GM19025 (cell line): ENCODE data around the gene SORCS3.

ENCODE experiments used
- ATAC-seq: cut with Tn5 transposase; IDR thresholded peaks from one replicate; pipeline ENCODE4 v1.9.1; 2021; ENCODE audit warnings: mild to moderate bottlenecking, low read depth, moderate library complexity; ENCODE audit not compliant: unreplicated experiment

Gene SORCS3

DNA sequence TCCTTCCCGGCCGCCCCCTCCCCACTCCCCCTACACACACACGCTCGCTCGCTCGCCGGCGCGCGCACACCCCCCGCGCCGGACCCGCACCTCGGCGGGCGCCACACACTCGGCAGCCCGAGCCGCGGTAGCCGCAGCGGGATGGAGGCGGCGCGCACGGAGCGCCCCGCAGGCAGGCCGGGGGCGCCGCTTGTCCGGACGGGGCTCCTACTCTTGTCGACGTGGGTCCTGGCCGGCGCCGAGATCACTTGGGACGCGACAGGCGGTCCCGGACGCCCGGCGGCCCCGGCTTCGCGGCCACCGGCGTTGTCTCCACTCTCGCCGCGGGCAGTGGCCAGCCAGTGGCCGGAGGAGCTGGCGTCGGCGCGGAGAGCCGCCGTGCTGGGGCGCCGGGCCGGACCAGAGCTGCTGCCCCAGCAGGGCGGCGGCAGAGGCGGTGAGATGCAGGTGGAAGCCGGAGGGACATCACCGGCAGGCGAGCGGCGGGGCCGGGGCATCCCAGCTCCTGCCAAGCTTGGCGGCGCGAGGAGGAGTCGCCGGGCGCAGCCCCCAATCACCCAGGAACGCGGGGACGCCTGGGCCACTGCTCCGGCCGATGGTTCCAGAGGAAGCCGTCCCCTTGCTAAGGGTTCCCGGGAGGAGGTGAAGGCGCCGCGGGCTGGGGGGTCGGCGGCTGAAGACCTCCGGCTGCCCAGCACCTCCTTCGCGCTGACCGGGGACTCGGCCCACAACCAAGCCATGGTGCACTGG lies at the start of gene SORCS3:
Gene SORCS3 (plus strand): TSS at position 104 of the 750 bp plus-strand sequence.
- no peak for ATAC-seq

DNA sequence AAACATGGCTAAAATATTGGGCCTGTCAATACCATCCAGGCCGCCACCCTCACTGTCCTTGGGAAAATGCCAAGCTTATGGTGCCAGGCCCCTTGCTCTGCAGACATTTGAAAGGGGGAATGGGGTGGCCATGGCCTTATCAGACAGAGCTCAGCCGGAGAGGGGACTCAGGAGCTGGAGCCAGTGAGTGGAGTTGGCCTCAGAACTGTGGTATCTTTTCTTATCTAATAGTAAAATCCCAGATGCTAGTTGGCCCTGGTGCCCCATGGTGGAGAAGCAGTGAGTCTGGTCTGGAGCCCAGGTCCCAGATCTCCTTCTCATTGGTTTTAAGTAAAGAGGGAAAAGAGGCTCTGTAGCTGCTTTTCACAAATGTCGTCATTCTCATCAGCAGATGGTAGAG lies 49.6 kb upstream of the SORCS3 start:
- no peak for ATAC-seq

DNA sequence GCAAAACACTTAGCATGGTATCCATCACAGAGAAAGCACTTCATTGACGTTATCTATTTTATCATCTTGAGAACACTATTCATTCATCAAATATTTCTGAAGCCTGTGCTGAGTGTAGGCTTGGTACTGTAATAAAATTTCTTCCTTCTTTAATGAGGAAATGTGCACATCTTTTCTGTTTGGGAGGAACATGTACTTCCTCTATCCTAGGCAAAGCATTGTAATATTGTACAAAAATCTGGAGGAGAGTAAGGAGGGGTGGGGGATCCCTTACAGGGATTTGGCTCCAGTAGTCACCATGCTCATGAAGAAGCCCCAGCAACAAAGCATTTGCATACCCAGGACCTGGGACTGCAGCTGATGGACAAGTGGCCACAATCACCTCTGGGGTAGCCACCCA lies 39.9 kb upstream of the SORCS3 start:
- ATAC-seq, result no peak

DNA sequence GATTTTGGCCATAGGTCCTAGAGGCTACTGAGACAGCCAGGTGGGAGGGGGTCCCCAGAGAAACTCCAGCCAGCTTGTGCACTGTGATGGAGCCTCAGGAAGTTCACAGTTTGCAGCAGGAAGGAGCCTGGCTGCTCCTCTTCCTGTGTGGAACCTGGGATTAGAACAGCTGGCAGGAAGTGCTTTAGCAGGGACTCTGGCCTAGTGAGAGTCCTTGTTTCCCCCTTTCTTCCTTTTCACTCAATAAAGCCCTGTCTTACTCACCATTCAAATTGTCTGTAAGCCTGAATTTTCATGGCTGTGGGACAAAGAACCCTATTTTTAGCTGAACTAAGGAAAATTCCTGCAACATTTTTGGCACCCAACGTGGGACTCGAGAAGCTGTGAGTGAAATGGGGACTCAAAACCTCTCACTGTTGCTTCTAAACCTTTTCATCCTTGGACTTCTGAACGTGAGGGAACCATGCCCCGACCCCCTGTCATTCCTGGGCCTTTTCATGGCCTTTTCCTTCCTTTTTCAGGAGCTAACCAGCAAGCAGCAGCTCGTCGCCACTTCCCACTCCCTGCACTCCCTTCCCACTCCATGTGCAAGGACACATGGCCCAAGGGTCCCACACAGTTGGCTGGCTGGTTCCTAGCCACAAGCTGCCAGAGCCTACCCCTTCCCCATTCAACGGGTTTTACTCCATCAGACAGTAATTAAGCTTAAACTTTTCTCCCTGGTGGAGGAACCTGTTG lies 32.8 kb upstream of the SORCS3 start:
- ATAC-seq, result no peak

DNA sequence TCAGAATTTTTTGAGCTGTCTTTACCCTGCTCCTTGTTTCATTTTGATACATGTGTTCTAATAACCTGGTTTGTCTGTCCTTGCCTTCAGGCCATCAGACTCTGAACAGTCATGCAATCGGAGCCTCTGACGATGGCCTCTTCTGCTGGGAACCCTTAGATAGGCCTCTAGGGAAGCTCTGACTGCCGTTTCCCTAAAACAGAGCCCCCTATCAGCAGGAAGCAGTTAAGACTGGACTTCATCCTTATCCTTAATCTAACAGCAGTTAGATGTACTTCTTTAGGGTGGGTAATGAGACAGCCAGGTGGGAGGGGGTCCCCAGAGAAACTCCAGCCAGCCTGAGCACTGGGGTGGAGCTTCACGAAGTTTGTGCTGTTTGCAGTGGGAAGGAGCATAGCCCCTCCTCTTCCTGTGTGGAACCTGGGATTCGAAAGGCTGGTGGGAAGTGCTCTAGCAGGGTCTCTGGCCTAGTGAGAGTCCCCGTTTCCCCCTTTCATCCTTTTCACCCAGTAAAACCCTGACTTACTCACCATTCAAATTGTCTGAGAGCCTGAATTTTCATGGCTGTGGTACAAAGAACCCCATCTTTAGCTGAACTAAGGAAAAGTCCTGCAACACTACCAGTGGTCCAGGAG lies 28.4 kb upstream of the SORCS3 start:
- ATAC-seq, result no peak

DNA sequence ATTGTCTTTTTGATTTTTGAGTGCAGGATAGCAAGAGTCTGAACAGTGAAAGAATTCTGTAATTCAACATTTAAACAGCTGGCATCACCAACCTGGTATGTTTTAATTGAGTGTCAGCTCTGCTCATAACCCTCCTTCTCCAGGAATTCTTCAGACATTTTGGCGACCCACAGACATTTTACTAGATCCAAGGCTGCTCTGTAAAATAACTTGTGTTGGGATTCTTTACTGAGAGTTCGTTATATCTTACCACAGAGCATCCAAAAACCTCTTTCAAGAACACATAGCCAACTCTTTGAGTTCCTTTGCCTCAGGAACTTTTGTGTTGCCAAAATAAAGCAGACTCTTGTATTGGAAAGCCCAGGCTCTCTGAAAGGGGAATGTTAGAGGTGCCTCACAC lies 27.7 kb upstream of the SORCS3 start:
- no peak for ATAC-seq

DNA sequence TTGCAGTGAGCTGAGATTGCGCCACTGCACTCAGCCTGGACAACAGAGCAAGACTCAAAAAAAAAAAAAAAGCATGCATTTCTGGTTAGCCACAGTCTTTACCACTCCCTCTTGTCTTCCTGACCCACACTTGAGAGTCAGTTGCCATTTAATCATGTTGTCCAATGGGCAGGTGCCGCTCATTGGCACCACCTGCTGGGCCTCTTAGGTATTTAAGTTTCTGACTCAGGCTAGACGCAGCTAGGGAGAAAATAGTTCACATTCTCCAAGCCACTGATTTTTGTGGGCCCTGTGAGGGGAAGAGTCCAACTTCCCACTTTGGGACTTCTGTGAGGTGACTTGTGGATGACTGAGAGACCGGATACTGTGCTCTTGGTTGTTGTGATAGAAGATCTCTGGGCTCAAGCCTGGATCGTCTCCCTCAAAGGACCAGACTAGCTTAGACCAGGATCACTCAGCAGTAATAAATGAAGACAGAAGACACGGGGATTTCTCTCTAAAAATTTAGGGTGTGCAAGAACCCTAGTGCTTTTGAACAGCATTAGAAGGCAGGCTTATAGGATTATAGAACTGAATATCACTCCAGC lies 26.8 kb upstream of the SORCS3 start:
- no peak for ATAC-seq

DNA sequence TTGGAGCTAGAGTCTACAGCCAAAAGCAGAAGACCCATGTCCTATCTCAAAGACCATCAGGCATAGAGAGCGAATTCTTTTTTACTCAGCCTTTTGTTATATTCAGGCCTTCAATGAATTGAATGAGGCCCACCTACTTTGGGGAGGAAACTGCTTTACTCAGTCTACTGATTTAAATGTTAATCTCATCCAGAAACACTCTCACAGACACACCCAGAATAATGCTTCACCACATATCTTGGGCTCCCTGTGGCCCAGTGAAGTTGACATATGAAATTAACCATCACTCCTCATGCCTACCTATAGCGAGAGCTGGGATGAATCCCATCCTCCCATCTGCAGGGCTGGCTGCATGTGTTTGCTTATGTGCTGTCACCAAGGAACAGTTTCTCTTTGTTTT lies 26.0 kb upstream of the SORCS3 start:
- no peak for ATAC-seq

DNA sequence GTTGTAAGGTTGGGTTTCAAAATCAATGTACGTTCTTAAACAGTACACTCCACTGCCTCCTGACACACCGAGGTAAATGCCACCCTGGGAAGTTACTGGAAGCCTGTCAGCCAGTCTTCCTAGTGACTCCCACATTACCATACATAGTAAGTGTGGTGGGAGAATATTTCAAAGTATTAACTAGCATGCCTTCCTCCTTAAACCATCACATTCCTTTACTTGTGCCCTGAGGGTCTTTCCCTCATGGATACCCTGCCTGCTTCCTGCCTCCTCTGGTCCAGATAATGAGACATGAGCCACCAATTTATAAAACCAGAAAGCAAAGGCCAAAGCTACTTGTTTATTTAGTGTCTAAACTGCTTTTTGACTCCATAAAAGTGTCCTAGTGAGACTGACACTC lies 23.3 kb upstream of the SORCS3 start:
- ATAC-seq, result no peak

DNA sequence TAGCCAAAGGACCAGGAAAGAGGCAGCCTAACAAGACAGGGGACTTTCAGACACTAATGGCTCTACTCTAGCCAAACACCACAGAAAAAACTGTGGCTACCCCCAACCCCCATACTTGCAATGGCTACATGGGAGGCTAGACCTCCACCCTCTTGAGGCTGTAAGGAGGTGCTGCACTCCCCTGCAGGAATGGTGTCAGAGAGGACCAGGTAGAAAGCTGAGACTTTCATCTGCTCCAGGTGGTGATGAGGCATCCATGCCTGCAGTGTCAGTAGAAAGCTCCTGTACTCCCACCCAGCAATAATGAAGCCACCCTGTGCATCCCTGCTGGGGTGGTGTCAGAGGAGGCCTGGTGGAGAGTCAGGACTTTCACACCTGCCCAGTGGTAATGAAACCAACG lies 18.9 kb upstream of the SORCS3 start:
- ATAC-seq, result no peak

DNA sequence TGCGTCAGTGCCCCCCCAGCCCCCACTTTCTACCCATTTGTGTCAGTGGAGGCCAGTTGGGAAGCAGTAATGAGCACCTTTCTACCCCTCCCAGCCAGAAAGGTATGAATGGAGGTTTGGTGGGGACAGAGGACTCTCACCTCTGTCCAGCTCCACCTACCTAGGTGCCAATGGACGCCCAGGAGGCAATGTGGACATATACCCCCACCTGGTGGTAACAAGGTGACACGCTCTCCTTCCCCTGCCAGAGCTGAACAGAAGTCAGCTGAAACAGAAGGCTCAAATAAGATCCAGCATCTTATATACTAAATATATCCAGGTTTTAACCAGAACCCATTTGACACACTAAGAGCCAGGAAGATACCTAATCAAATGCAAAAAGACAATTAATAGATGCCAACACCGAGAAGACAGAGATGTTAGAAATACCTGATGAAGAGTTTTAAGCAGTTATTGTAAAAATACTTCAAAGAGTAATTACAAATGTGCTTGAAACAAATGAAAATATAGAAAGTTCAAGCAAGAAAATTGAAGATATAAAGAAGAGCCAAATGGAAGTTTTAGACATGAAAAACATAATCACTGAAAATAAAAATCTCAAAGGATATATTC lies 18.4 kb upstream of the SORCS3 start:
- no peak for ATAC-seq

DNA sequence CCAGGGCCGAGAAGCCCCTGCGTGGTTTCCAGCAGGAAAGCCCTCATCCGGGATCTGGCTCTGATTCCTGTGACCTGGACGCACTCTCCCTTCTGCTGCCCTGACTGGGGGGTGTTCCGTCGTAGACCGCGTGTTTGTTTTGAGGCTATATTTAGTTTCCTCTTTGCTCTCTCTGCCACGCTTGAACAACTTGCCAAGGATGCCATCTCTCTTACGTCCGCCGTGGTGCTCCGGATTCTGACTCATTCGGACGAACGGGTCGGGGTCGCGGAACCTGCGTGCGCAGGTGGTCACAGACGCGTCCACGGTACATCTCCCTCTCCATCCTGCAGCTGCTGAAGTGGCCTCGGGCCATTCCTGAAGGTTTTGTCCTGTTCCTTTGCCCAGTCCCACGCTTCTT lies 10.4 kb upstream of the SORCS3 start:
- no peak for ATAC-seq

DNA sequence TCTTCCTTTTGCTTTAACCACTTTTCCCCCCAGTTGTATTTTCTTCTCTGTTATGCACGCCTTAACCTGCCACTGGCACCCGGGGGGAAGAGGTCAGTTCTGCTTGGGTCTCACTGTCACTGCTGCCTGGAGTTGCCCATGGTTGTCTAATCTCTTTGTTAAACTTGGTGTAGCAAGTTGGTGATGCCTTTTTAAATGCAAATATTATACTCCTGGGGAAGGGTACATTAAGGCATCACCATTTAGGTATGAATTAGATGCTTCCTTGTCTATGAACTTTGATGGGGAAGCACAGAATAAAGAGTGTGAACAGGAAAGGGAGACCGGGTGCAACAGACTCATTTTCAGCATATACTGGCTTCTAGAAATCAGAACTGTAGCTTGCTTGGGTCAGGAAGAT lies 9.1 kb upstream of the SORCS3 start:
- ATAC-seq, result no peak

DNA sequence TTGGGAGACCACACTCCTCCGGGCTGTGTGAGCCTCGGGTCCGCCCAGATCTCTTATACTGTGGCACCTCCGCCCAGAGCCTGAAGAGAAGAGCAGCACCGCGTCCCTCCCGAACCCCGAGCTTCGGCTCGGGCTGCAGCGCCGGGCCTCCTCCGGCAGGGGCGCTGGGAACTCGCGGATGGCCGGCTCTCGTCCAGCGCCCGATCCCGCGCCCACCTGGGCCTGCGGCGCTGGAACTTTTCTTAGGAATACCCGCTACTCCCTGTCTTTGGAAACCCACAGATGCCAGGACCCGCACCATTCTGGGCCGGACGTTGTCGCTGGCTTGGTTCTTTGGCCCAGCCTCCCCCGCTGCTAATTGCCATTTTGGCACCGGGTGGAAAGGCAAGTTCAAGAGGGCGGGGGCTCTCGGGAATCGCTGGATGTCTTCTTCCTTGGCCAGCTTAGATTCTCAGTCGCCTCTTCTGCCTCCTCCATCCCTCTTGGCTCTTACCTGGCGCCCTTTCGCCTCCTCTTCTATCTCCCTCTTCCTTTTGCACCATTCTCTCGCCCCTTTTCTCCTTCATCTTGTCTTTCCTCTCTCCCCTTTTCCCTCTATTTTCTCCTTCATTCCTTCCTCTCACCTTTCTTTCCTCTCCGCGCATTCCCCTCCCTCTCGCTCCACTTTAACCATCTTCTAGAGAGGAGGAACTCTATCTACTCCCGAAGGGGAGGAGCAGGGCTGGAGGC lies 2.1 kb upstream of the SORCS3 start:
- no peak for ATAC-seq

DNA sequence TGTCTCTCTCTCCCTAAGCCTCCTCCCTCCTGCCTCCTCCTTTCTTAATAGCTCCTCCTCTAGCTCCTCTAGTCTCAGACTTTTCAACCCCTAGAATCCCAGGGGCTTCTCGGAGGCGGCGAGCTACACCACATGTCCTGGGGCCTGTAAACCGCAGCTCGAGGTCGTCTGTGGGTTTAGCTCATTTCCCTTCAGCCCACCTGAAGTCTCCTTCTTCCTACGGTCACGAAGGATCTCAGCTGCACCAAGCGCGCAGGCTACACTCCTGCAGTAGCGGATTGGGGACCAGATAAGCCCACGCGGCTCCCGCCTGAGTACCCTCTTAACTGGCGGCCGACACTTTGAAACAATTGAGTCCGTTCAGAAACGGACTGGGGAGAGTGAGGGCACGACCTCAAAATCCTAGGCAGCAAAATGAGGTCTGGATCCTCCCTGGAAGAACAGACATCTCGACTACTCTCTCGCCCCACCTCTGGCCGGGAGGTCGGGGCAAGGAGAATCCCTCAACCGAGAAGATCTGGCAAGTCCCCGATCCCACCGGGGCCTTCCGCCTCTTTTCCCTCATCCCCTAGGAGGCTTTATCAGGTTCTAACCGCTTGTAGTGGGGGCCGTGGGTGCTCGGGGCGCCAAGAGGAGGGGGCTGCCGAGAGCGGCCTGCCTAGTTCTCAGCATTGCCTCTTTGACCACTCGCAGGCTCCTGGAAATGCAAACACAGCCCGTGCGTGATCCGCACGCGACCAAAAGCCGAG lies 1.3 kb upstream of the SORCS3 start:
- ATAC-seq, result no peak

DNA sequence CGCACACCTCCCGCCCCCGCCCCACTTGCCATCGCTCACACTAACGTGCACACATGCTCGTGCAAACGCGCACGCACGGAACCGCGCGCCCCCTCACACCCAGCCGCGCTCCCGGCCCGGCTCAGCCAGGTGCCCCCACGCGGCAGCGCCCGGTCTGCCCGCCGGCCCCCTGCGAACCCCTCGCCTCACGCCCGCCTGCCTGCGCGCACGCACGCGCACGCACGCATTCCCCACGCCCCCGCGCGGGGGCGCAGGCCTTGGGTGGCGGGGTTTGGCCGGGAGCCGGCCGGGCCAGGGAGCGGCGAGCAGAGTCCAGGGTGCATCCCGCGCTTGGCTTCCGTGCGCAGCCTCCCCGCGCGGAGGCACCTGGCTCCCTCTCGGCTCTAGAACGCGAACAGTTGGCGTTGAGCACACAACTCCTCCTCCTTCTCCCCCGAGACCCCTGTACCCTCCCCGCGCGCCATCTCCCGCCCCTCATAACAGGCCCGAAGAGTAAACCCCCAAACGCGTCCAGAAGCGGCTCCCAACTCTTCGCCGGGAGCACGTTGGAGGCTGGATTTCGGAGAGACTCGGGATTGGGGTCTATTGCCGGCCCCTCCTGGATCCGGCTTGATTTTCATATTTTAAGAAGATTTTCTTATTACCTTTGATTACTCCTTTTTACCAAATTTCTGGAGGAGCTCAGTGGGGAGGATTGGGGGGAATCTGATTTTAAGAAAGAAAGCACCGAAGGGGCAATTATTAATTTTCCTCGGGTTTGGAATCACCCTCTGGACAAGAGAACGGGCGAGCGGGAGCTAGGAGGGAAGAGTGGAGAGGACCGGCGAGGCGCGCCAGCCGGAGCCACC lies 527 bp upstream of the SORCS3 start:
- ATAC-seq, result no peak

DNA sequence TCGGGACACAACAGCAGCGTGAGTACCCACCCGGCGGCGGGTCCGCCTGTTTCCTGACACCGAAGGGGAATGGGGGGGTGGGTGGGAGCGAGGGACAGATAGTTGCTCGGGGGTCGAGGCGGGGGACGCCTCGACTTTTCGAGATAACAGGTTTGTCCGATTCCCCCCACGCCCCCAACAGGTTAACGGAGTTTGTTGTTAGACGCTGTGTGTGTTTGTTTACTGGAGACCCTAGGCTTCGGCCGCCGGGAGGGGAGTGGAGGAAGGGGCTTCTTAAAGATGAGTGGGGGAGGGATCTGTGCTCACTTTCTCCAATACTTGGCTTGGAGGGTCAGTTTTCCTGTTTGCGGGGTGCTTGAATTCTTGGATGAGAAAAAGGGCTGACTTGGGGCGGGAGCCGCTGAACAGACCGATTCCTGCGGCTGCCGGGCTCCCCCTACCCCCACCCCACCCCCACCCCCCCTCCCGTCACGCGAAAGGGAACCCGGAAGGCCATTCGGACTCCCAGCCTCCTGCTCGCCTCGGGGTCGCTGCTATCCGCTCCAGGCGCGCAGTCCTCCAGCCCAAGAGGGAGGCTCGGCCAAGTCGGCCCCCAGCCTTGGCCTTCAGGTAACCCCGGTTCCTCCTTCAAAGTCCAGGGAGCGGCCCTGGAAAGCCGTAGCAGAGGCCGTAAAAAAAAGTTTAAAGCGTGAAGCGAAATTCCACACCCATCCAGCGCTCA lies 1.0 kb downstream of the SORCS3 start:
- ATAC-seq, result no peak

DNA sequence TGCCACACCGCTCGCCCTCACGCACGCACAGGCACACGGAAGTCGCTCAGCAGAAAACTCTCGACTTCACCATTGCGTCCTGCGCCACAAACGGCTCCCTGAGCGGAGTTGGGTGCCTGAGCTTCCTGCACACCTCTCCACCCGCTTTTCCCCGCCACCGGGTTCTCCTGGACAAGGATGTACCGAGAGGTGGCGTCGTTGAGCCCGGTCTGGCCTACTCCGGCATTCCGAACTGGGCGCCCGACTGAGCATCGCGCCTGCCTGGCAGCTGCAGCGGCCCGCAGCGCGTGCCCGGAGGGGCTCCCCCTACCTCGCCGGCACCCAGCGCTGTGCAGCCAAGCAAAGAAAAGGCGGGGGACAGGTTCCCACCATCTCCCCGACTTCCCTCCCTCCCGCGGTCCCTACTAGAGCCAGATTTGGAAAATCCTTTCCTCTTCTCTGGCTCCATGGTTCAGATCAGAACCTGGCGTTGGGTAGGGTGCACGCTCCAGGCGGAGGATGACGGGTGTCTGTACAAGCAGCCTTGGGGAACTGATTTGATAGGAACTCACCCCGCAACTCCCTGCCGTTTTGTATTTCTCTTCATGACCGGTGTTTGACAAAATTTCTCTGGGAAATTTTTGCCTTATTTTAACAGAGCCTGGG lies 1.7 kb downstream of the SORCS3 start:
- no peak for ATAC-seq
